SH-SY5Y (cell line): ENCODE measurements around the gene MRPL20.

Experiments
- GATA2 ChIP-seq: IDR thresholded peaks from 2 replicates; pipeline ENCODE4 v1.6.1; 2011; ENCODE audit warnings: mild to moderate bottlenecking, low read depth, low read length
- GATA3 ChIP-seq: IDR thresholded peaks from 2 replicates; pipeline ENCODE4 v1.6.1; 2011; ENCODE audit warnings: low read depth, mild to moderate bottlenecking, low read length, moderate library complexity

GRCh38 chr1:1367315-1367714, 39.8 kb downstream of the MRPL20 start:
- TF ChIP-seq GATA3 (no peak), GATA2 (no peak)
